ENCODE measurements around the gene OR6J1. TPM values are rescaled to one million over a fixed set of nuclear protein-coding genes. Genes with fewer than 3 reads are reported as not detected.
"Not testable (repeated sequence)": the region's sequence is repeated elsewhere in the genome, so short reads cannot be mapped to it uniquely, and the experiment has no call there.

OR6J1 gene
- total RNA-seq, 1 experiment from 2014 or later = not detected

DNA sequence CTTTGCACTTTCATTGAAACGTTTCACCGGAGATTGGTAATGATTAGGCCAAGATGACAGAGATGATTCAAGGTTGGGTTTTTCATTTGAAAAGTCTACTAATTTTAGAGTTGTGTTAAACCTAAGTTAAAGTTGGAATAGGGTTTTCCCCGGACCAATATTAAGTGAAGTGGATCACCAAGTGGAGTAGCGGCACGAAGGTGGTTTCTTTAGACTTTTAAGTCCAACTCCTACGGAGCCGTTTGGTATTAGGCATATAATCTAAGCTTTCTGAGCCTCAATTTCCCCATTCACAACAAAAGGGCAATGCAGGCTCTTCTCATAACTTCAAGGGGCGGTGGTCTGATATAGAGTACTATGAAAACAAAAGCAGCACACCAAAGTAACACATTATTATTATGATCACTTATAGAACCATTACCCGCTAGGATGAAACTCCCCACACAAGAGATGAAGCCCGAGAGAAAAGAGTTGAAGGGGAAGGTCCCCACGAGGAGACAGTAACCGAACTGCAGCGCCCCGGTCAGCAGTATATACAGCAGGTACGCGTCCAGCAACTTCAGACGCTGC lies 55.5 kb downstream of the OR6J1 start:
- H3K4me3 Mint-ChIP-seq (ENCODE audit: unreplicated experiment) = peak overlapping the region; percentile 92
- POLR2A ChIA-PET = interaction anchor here (0.6 to 5.6 kb wide), 29 partner anchors 9 to 507 kb away, joined by 3 to 116 read pairs (median 5); partner anchors contain the start of genes ABHD4, ACIN1, C14orf119 and MRPL52
- no peaks in the 10 kb centered on the region for H3K9me3 Mint-ChIP-seq (ENCODE audit: unreplicated experiment)
- H3K4me1 Mint-ChIP-seq (ENCODE audit: insufficient read depth, unreplicated experiment) = peaks cover 28% of the 10 kb centered on the region
- TF ChIP-seq, protein P1, sequence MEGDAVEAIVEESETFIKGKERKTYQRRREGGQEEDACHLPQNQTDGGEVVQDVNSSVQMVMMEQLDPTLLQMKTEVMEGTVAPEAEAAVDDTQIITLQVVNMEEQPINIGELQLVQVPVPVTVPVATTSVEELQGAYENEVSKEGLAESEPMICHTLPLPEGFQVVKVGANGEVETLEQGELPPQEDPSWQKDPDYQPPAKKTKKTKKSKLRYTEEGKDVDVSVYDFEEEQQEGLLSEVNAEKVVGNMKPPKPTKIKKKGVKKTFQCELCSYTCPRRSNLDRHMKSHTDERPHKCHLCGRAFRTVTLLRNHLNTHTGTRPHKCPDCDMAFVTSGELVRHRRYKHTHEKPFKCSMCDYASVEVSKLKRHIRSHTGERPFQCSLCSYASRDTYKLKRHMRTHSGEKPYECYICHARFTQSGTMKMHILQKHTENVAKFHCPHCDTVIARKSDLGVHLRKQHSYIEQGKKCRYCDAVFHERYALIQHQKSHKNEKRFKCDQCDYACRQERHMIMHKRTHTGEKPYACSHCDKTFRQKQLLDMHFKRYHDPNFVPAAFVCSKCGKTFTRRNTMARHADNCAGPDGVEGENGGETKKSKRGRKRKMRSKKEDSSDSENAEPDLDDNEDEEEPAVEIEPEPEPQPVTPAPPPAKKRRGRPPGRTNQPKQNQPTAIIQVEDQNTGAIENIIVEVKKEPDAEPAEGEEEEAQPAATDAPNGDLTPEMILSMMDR (IDR thresholded peaks at IDR 0.05; ENCODE audit: unreplicated experiment) = no peak
- peak overlapping the region; percentile 96 for H3K27ac Mint-ChIP-seq (ENCODE audit: low read depth, unreplicated experiment)
- BruUV-seq (replicated peaks) = TSS peak; percentile 74
- CTCF ChIA-PET = interaction anchor here (0.5 to 8.3 kb wide), 11 partner anchors 9 to 280 kb away, joined by 3 to 58 read pairs (median 4); partner anchors contain the start of genes ABHD4 and OR6J1
- intact Hi-C loops (cut with micrococcal nuclease) = loop anchor here (1.0 kb wide), 1 partner anchor 58 kb away; no protein-coding TSS in a partner anchor
- no peak for DNase-seq (ENCODE audit: unreplicated experiment)
- peaks cover 19% of the 10 kb centered on the region for H3K27me3 Mint-ChIP-seq (ENCODE audit: insufficient read depth, unreplicated experiment)
- peaks cover 39% of the 10 kb centered on the region for H3K36me3 Mint-ChIP-seq (ENCODE audit: insufficient read depth, unreplicated experiment)

DNA sequence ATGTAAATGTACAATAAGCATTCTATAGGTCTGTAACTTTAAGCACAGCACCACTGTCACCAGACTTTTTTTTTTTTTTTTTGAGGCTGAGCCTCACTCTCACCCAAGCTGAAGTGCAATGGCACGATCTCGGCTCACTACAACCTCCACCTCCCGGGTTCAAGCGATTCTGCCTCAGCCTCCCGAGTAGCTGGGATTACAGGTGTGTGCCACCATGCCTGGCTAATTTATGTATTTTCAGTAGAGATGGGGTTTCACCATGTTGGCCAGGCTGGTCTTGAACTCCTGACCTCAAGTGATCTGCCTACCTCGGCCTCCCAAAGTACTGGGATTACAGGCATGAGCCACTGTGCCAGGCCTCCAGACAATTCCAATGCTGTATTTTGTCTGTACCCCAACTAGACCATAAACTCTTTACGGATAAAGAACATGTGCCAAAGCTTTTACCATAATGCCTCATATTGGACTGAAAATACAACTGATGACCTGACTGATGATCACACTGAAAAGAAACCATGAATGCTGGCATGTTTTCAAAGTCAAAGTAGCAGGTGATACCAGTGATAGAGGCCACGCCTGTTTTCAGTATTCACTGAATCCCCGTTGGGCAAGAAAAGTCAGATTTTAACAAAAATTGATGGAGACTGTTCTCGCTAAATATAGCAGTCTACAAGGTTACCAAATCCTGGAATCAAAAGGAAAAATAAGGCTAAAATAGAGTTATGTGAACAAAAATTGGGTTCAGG lies 56.3 kb downstream of the OR6J1 start:
- peaks cover 35% of the 10 kb centered on the region for H3K4me1 Mint-ChIP-seq (ENCODE audit: insufficient read depth, unreplicated experiment)
- intact Hi-C loops (cut with micrococcal nuclease); H3K9me3 Mint-ChIP-seq (ENCODE audit: unreplicated experiment); BruUV-seq (replicated peaks); DNase-seq (ENCODE audit: unreplicated experiment): not testable (repeated sequence)
- CTCF ChIA-PET = interaction anchor here (0.7 to 8.3 kb wide), 6 partner anchors 9 to 251 kb away, joined by 3 to 58 read pairs (median 6); partner anchors contain the start of gene ABHD4
- peaks cover 11% of the 10 kb centered on the region for H3K27me3 Mint-ChIP-seq (ENCODE audit: insufficient read depth, unreplicated experiment)
- peak overlapping the region; percentile 96 for H3K27ac Mint-ChIP-seq (ENCODE audit: low read depth, unreplicated experiment)
- peaks cover 39% of the 10 kb centered on the region for H3K36me3 Mint-ChIP-seq (ENCODE audit: insufficient read depth, unreplicated experiment)
- POLR2A ChIA-PET = interaction anchor here (0.6 to 5.6 kb wide), 19 partner anchors 8 to 507 kb away, joined by 3 to 116 read pairs (median 6); partner anchors contain the start of genes ABHD4, ACIN1, C14orf119 and MRPL52
- peak overlapping the region; percentile 92 for H3K4me3 Mint-ChIP-seq (ENCODE audit: unreplicated experiment)

DNA sequence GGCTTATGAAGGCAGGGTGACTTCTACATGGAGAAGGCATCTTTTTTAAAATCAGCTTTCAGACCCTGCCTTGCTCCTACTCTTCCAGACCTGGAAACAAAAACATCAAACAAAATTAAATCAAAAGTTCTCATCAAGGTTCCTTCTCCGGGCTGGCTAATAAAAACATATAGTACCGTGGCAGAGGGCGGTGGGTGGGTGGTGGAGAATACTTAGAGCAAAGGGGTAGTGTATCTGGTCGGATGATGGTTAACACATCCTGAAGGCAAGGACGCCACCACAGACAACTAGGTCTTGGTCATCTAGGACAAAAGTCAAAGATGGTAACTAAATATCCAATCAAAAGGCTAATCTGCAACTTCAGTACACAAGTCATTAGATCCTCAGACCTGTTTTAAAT lies 56.9 kb downstream of the OR6J1 start:
- TF ChIP-seq, protein P1 (IDR thresholded peaks at IDR 0.05; ENCODE audit: unreplicated experiment) = no peak
- H3K9me3 Mint-ChIP-seq (ENCODE audit: unreplicated experiment) = no peaks in the 10 kb centered on the region
- CTCF ChIA-PET = interaction anchor here (0.7 to 8.3 kb wide), 4 partner anchors 10 to 252 kb away, joined by 3 to 58 read pairs (median 6); no protein-coding TSS in a partner anchor
- peaks cover 5% of the 10 kb centered on the region for H3K27me3 Mint-ChIP-seq (ENCODE audit: insufficient read depth, unreplicated experiment)
- peaks cover 39% of the 10 kb centered on the region for H3K36me3 Mint-ChIP-seq (ENCODE audit: insufficient read depth, unreplicated experiment)
- POLR2A ChIA-PET = interaction anchor here (0.8 to 5.6 kb wide), 4 partner anchors 12 to 66 kb away, joined by 3 to 116 read pairs (median 19); partner anchors contain the start of gene ABHD4
- DNase-seq (ENCODE audit: unreplicated experiment) = no peak
- intact Hi-C loops (cut with micrococcal nuclease) = no loop called here
- H3K4me3 Mint-ChIP-seq (ENCODE audit: unreplicated experiment) = peak overlapping the region; percentile 92
- peaks cover 41% of the 10 kb centered on the region for H3K4me1 Mint-ChIP-seq (ENCODE audit: insufficient read depth, unreplicated experiment)
- peak overlapping the region; percentile 16 for H3K27ac Mint-ChIP-seq (ENCODE audit: low read depth, unreplicated experiment)
- BruUV-seq (replicated peaks) = no TSS peak

DNA sequence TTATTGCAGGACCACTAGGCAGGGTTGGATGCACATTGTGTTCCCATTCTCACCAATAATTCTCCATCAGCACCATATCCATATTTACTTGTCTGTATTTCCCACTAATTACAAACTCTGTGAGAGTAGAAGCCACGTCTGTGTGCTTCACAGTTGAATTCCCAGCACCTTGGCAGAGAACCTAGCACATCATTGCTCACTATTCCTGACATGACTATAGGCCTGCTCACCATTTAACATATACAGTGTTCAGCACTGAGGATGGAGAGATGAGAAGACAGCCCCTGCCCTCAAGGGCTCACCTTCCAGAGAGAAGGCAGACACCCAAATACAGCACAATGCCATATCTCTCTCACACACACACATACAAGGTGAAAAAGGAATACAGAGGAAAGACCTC lies 60.2 kb downstream of the OR6J1 start:
- no peak for DNase-seq (ENCODE audit: unreplicated experiment)
- Mint-ChIP-seq H3K36me3 (ENCODE audit: insufficient read depth, unreplicated experiment) (peaks cover 52% of the 10 kb centered on the region), H3K27me3 (ENCODE audit: insufficient read depth, unreplicated experiment) (no peaks in the 10 kb centered on the region), H3K9me3 (ENCODE audit: unreplicated experiment) (no peaks in the 10 kb centered on the region), H3K27ac (ENCODE audit: low read depth, unreplicated experiment) (no peak overlapping the region), H3K4me1 (ENCODE audit: insufficient read depth, unreplicated experiment) (peaks cover 42% of the 10 kb centered on the region), H3K4me3 (ENCODE audit: unreplicated experiment) (no peak overlapping the region)
- TF ChIP-seq, protein P1 (IDR thresholded peaks at IDR 0.05; ENCODE audit: unreplicated experiment) = no peak
- ChIA-PET CTCF (interaction anchor here (0.5 to 8.3 kb wide), 8 partner anchors 11 to 318 kb away, joined by 3 to 58 read pairs (median 5); partner anchors contain the start of gene OR6J1), POLR2A (interaction anchor here (1.2 kb wide), 1 partner anchor 15 kb away, joined by 3 read pairs; no protein-coding TSS in a partner anchor)
- intact Hi-C loops (cut with micrococcal nuclease) = no loop called here
- no TSS peak for BruUV-seq (replicated peaks)

Other genes starting within 250 kb of the OR6J1 start
- gene DAD1, start 55.1 kb downstream of the OR6J1 start, total RNA-seq (2022) = 166 and 210 TPM in 2 replicates
- 10.3 and 16.7 TPM in 2 replicates for gene ABHD4, start 46.1 kb downstream of the OR6J1 start, total RNA-seq (2022)
- 100 and 103 TPM in 2 replicates for gene OXA1L, start 122.3 kb upstream of the OR6J1 start, total RNA-seq (2022)
- gene SLC7A7, start 171.1 kb upstream of the OR6J1 start, total RNA-seq (2022) = 0.61 and 0.98 TPM in 2 replicates
- 172 and 186 TPM in 2 replicates for gene MRPL52, start 185.5 kb upstream of the OR6J1 start, total RNA-seq (2022)
- gene MMP14, start 192.2 kb upstream of the OR6J1 start, total RNA-seq (2022) = 71.5 and 78.6 TPM in 2 replicates
- 71.0 and 83.1 TPM in 2 replicates for gene LRP10, start 227.4 kb upstream of the OR6J1 start, total RNA-seq (2022)
- gene REM2, start 238.9 kb upstream of the OR6J1 start, total RNA-seq (2022) = 0.26 and 0.47 TPM in 2 replicates